Measurements from ENCODE around the gene AP1S2.

The AP1S2 gene
- long read RNA-seq, transcript AP1S2-201 (5 exons, 2,237 nt), result major isoform, 234 of 259 reads
- long read RNA-seq, partial matches to known transcripts, result 2 of 259 reads
- long read RNA-seq, other reads (novel, unspliced or antisense), result 21 of 259 reads

DNA sequence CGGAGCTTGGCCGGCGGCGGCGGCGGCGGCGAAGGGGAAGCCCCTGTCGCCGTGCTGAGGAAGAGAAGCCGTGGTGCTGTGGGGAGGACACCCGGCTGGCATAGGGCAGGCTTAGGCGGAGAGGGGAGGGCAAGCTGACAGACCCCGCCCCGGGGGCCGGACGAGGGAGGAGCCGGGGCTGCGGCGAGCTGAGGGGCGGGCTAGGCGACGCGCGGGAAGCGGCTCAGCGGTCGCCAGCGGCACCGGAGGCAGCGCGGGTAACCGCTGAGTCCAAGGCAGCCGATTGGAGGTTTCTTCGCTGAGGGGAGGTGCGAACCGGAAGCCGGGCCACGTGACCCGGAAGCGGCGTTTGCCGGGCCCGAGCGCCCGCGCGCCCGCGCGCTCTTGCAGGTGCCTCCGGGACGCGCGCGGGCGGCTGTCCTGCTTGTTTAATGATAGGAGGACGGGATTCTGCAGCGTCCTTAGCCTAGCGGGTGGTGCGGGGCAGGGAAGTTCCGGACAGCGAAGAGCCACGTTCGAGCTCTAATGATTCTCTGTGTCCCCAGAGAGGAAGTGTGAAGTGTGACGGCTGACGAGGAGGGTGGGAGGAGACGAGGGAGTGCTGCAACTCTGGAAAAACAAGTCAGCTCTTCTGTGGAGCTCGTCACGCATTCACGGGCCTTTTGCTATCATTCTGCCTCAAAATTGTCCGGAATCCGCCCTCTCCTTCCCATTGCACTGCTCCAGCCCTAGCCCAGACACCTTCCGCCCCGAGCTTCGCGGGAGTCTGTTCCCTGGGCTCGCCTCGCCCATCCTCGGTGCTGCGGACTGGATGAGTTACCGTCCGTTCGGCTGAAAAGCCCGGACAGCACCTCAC, at the start of gene AP1S2:
AP1S2 (minus strand) TSS at position 102 of the 856 bp plus-strand sequence. CDS start 2,289 bp downstream, outside the sequence.
- Histone ChIP-seq H3K27me3 (ENCODE audit: insufficient read depth, poor library complexity, severe bottlenecking) (no peaks in the 10 kb centered on the region), H3K27ac (replicated peaks) (peak within 1 kb of the TSS; percentile 91), H3K4me3 (replicated peaks; ENCODE audit: insufficient read depth, low read length) (peak within 1 kb of the TSS; percentile 77)
- peak; percentile 84 to 96 for DNase-seq (ENCODE audit: low read depth in 1 of 2, low spot score in 1 of 2)
- TF ChIP-seq REST (IDR thresholded peaks at IDR 0.05; ENCODE audit: insufficient replicate concordance, low read depth) (peak; percentile 56), CTCF (IDR thresholded peaks at IDR 0.05; ENCODE audit: insufficient read depth, low read length) (no peak), SPI1 (IDR thresholded peaks at IDR 0.05; ENCODE audit: borderline replicate concordance, low read depth) (peak; percentile 88), POLR2AphosphoS5 (IDR thresholded peaks at IDR 0.05; ENCODE audit: low read depth) (peak; percentile 67)

GRCh38 chrX:15903186-15903681, 48.6 kb upstream of the AP1S2 start:
- peak; percentile 80 for TF ChIP-seq SPI1 (IDR thresholded peaks at IDR 0.05; ENCODE audit: borderline replicate concordance, low read depth)
- no peak for TF ChIP-seq POLR2AphosphoS5 (IDR thresholded peaks at IDR 0.05; ENCODE audit: low read depth)
- Histone ChIP-seq H3K4me3 (replicated peaks; ENCODE audit: insufficient read depth, low read length) (no peak overlapping the region), H3K27ac (replicated peaks) (peak overlapping the region; percentile 41), H3K27me3 (ENCODE audit: insufficient read depth, poor library complexity, severe bottlenecking) (no peaks in the 10 kb centered on the region)
- peak; percentile 60 to 73 for DNase-seq (ENCODE audit: low read depth in 1 of 2, low spot score in 1 of 2)

DNA sequence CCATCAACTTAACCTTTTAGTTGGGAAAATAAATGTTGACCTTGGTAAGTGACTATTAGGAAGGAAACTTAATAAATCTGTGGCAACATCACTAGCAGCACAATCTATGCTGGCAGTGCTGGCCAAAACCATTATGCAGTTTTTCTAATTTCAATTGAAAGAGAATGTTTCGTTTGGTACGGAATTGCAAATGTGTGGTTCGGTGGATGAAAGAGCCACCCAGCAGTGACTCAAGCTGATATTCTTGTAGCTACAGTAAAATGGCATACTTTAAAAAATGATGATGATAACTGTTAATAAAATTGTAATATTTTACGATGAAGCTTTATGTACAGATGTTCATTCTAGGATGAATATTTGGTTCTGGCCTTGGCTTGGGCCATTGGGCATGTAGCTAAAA, 40.7 kb upstream of the AP1S2 start:
- H3K4me3 ChIP-seq (replicated peaks; ENCODE audit: insufficient read depth, low read length), result no peak overlapping the region
- no peaks in the 10 kb centered on the region for H3K27me3 ChIP-seq (ENCODE audit: insufficient read depth, poor library complexity, severe bottlenecking)
- TF ChIP-seq GABPA (IDR thresholded peaks at IDR 0.05; ENCODE audit: low read depth) (no peak), SPI1 (IDR thresholded peaks at IDR 0.05; ENCODE audit: borderline replicate concordance, low read depth) (no peak), POLR2AphosphoS5 (IDR thresholded peaks at IDR 0.05; ENCODE audit: low read depth) (no peak), REST (IDR thresholded peaks at IDR 0.05; ENCODE audit: insufficient replicate concordance, low read depth) (no peak), CTCF (IDR thresholded peaks at IDR 0.05; ENCODE audit: insufficient read depth, low read length) (no peak)
- no peak overlapping the region for H3K27ac ChIP-seq (replicated peaks)
- no peak for DNase-seq (ENCODE audit: low read depth in 1 of 2, low spot score in 1 of 2)

DNA sequence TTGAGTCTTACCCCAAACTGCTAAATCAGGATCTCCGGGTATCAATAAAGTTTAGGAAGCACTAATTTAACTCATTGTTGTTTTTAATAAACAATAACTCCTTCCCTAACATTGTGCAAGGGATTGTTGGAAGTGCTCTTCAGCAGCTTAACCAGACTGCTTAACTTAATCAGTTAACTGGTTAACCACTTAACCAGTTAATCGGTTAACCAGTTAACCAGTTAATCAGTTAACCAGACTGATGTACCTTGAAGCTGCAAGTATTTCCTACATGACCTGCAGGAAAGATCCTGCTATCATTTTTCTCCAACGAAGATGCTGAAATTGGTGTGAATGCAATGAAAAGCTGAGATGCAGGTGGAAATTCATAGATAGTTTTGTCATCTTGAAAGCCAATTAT, 40.1 kb upstream of the AP1S2 start:
- TF ChIP-seq GABPA (IDR thresholded peaks at IDR 0.05; ENCODE audit: low read depth) (no peak), SPI1 (IDR thresholded peaks at IDR 0.05; ENCODE audit: borderline replicate concordance, low read depth) (no peak), POLR2AphosphoS5 (IDR thresholded peaks at IDR 0.05; ENCODE audit: low read depth) (no peak), CTCF (IDR thresholded peaks at IDR 0.05; ENCODE audit: insufficient read depth, low read length) (no peak), REST (IDR thresholded peaks at IDR 0.05; ENCODE audit: insufficient replicate concordance, low read depth) (no peak)
- Histone ChIP-seq H3K27ac (replicated peaks) (no peak overlapping the region), H3K27me3 (ENCODE audit: insufficient read depth, poor library complexity, severe bottlenecking) (no peaks in the 10 kb centered on the region), H3K4me3 (replicated peaks; ENCODE audit: insufficient read depth, low read length) (no peak overlapping the region)
- DNase-seq (ENCODE audit: low read depth in 1 of 2, low spot score in 1 of 2), result no peak

Data from HL-60 (cell line).